Stomach (tissue), 9 donors: ENCODE data around the gene PIR. TPM values are rescaled to one million over a fixed set of nuclear protein-coding genes. Genes with fewer than 3 reads are reported as not detected.

ENCODE experiments used
- DNase-seq, 2 donors: peaks; one replicate each; pipeline versions ENCODE4 v3.0.0 to v3.0.0-alpha.2; 2013 to 2019
- H3K27ac ChIP-seq, 5 donors: fragments of 200-600 bp in 4 of 5; sonication (generic) in 4 of 5; one replicate each; pipeline ENCODE4 v1.5.1; 2013 to 2019; ENCODE audit warnings: mild to moderate bottlenecking in 1 of 5, moderate library complexity in 1 of 5
- H3K27me3 ChIP-seq, 3 donors: fragments of 200-600 bp; sonication (generic); one replicate each; pipeline ENCODE4 v1.5.1; 2017 to 2019; ENCODE audit warnings: mixed run types in 1 of 3
- H3K36me3 ChIP-seq, 4 donors: fragments of 200-600 bp; sonication (generic); 1 replicate in 3 of 4; 2 replicates in 1 of 4; pipeline ENCODE4 v1.5.1; 2016 to 2019
- H3K4me1 ChIP-seq, 4 donors: fragments of 200-600 bp; sonication (generic); one replicate each; pipeline ENCODE4 v1.5.1; 2016 to 2019
- H3K4me3 ChIP-seq, 4 donors: fragments of 200-600 bp; sonication (generic) in 3 of 4; one replicate each; pipeline ENCODE4 v1.5.1; 2016 to 2019; ENCODE audit warnings: mild to moderate bottlenecking in 1 of 4
- H3K9me3 ChIP-seq, 4 donors: fragments of 200-600 bp; sonication (generic); one replicate each; pipeline ENCODE4 v1.5.1; 2016 to 2019
- CTCF ChIP-seq, 7 experiments: fragments of 450-650 bp in 4 of 7; fragments of 200-600 bp in 3 of 7; sonication (generic) in 3 of 7; IDR thresholded peaks; one replicate each; pipeline ENCODE4 v1.5.1; 2016 to 2019; ENCODE audit warnings: antibody characterized with exemption in 7 of 7, control low read depth in 2 of 7, mild to moderate bottlenecking in 1 of 7
- EP300 ChIP-seq: sonication (generic); formaldehyde crosslinking; IDR thresholded peaks from one replicate; pipeline ENCODE4 v1.6.1; 2017; ENCODE audit warnings: antibody characterized with exemption
- POLR2A ChIP-seq, 4 donors: fragments of 450-650 bp; IDR thresholded peaks; one replicate each; pipeline ENCODE4 v1.6.1; 2016; ENCODE audit warnings: antibody characterized with exemption in 4 of 4, control low read depth in 2 of 4, mild to moderate bottlenecking in 1 of 4, moderate library complexity in 1 of 4
- POLR2AphosphoS5 ChIP-seq, 3 donors: sonication (generic); formaldehyde crosslinking; IDR thresholded peaks; one replicate each; pipeline ENCODE4 v1.6.1; 2016; ENCODE audit warnings: antibody characterized with exemption in 3 of 3
- WGBS, 5 donors: extraction: QIAGEN DNeasy Blood & Tissue Kit in 3 of 5; methylation state at CpG; one replicate each; pipeline versions ENCODE4 v1.1.5 to v1.1.7; 2013 to 2018; 5-methylcytosine and 5-hydroxymethylcytosine counted together
- intact Hi-C: fragments of 100-400 bp; cut with DNase I; formaldehyde crosslinking; loops from one replicate; pipeline ENCODE4 v1.15.1; 2023; ENCODE audit warnings: low total_unique reads
- polyA plus RNA-seq, 3 donors: library from polyadenylated mRNA; stranded (reverse); fragments of 200-250 nt; gene quantifications; one replicate each; pipeline ENCODE4 v1.2.3, GENCODE V29; 2013
- total RNA-seq, 5 donors: library from RNA; depleted of rRNA; stranded (reverse); fragments of >200 nt; gene quantifications; one replicate each; pipeline versions ENCODE4 v1.1.0 to v1.2.3, GENCODE V29; 2014 to 2016
- donor health status: healthy with polysubstance abuse.
- donor health status: Bipolar disorder and iron deficiency.
- donor health status: healthy.

Gene PIR
- total and polyA plus RNA-seq, 8 donors, result 5.2 to 47.5 (median 12.7) TPM

- no peaks in the 10 kb centered on the region for H3K36me3 ChIP-seq
- H3K4me1 ChIP-seq, result no peaks in the 10 kb centered on the region
- no peaks in the 10 kb centered on the region for H3K27me3 ChIP-seq
- DNase-seq, result peak in 1 of 2 donors; percentile 16
- H3K27ac ChIP-seq, result no peak overlapping the region
- TF ChIP-seq EP300 (no peak), CTCF (IDR thresholded peaks at IDR 0.05) (no peak), POLR2AphosphoS5 (IDR thresholded peaks at IDR 0.05) (no peak), POLR2A (IDR thresholded peaks at IDR 0.05) (no peak)
- peaks cover 0 to 12% (median 5%) of the 10 kb centered on the region in 4 donors for H3K9me3 ChIP-seq
- intact Hi-C loops, result no loop called here
- no peak overlapping the region for H3K4me3 ChIP-seq
- WGBS, 5 donors, result 60 to 79% (median 72%) methylated on average over 6 of the region's 6 CpGs
Observed at GRCh38 chrX:15418041-15418706, 75.0 kb downstream of the PIR start.

GRCh38 chrX:15416133-15416993 lies 76.8 kb downstream of the PIR start:
- Histone ChIP-seq H3K4me1 (no peaks in the 10 kb centered on the region), H3K4me3 (no peak overlapping the region), H3K36me3 (no peaks in the 10 kb centered on the region), H3K9me3 (peaks cover 0 to 12% (median 2%) of the 10 kb centered on the region in 4 donors), H3K27ac (no peak overlapping the region), H3K27me3 (no peaks in the 10 kb centered on the region)
- WGBS, 5 donors, result 67 to 95% (median 82%) methylated on average over 10 of the region's 10 CpGs
- TF ChIP-seq POLR2AphosphoS5 (IDR thresholded peaks at IDR 0.05), result no peak
- TF ChIP-seq POLR2A (IDR thresholded peaks at IDR 0.05), result no peak
- no peak for TF ChIP-seq EP300
- no peak for TF ChIP-seq CTCF (IDR thresholded peaks at IDR 0.05)
- intact Hi-C loops, result no loop called here
- no peak for DNase-seq

GRCh38 chrX:15413101-15413500 lies 80.0 kb downstream of the PIR start:
- H3K4me3 ChIP-seq, result no peak overlapping the region
- 76 to 80% (median 78%) methylated on average over 6 of the region's 6 CpGs for WGBS, 5 donors
- intact Hi-C loops, result no loop called here
- TF ChIP-seq CTCF (IDR thresholded peaks at IDR 0.05) (no peak), POLR2AphosphoS5 (IDR thresholded peaks at IDR 0.05) (no peak), POLR2A (IDR thresholded peaks at IDR 0.05) (no peak), EP300 (no peak)
- no peaks in the 10 kb centered on the region for H3K4me1 ChIP-seq
- H3K9me3 ChIP-seq, result peaks cover 0 to 12% (median 2%) of the 10 kb centered on the region in 4 donors
- H3K27me3 ChIP-seq, result no peaks in the 10 kb centered on the region
- no peaks in the 10 kb centered on the region for H3K36me3 ChIP-seq
- H3K27ac ChIP-seq, result no peak overlapping the region
- no peak for DNase-seq

- intact Hi-C loops, result no loop called here
- H3K9me3 ChIP-seq, result no peaks in the 10 kb centered on the region
- WGBS, 5 donors, result 48 to 82% (median 62%) methylated on average over 2 of the region's 2 CpGs
- no peak for TF ChIP-seq CTCF (IDR thresholded peaks at IDR 0.05)
- TF ChIP-seq POLR2AphosphoS5 (IDR thresholded peaks at IDR 0.05), result no peak
- TF ChIP-seq EP300, result no peak
- TF ChIP-seq POLR2A (IDR thresholded peaks at IDR 0.05), result no peak
- no peaks in the 10 kb centered on the region for H3K27me3 ChIP-seq
- no peaks in the 10 kb centered on the region for H3K4me1 ChIP-seq
- no peak overlapping the region for H3K27ac ChIP-seq
- no peak overlapping the region for H3K4me3 ChIP-seq
- DNase-seq, result no peak
- no peaks in the 10 kb centered on the region for H3K36me3 ChIP-seq
Observed at GRCh38 chrX:15410947-15411346, 82.2 kb downstream of the PIR start.
